SK-N-SH treated with all-trans-retinoic acid at 6 μM for 48 hours (cell line): Measurements from ENCODE around the gene LOX.

Experiments
- ATAC-seq: fragments of 200-7000 bp; cut with Tn5 transposase; 3 replicates; pipeline ENCODE4 v1.9.1; 2020; ENCODE audit warnings: mild to moderate bottlenecking, moderate library complexity
- ARNTL ChIP-seq: fragments of 450-650 bp; formaldehyde crosslinking; IDR thresholded peaks from 2 replicates; pipeline ENCODE4 v1.5.0; 2020; ENCODE audit warnings: low read depth, mild to moderate bottlenecking, moderate library complexity, borderline replicate concordance
- BACH2 ChIP-seq: fragments of 250-450 bp; sonication (Bioruptor Pico); IDR thresholded peaks from 2 replicates; pipeline ENCODE4 v1.9.0; 2021; ENCODE audit warnings: mild to moderate bottlenecking, borderline replicate concordance
- CREB5 ChIP-seq: fragments of 250-450 bp; sonication (Bioruptor Pico); IDR thresholded peaks from 2 replicates; pipeline ENCODE4 v1.5.1; 2020; ENCODE audit warnings: low read depth, mild to moderate bottlenecking, moderate library complexity
- CSDC2 ChIP-seq: fragments of 250-450 bp; sonication (Bioruptor Pico); IDR thresholded peaks from 2 replicates; pipeline ENCODE4 v1.5.0; 2020; ENCODE audit warnings: mild to moderate bottlenecking, moderate library complexity
- CSRNP3 ChIP-seq: fragments of 250-450 bp; sonication (Bioruptor Pico); IDR thresholded peaks from 2 replicates; pipeline ENCODE4 v1.5.1; 2021; ENCODE audit warnings: mild to moderate bottlenecking, moderate library complexity
- ESRRG ChIP-seq: fragments of 250-450 bp; sonication (Bioruptor Pico); IDR thresholded peaks from 2 replicates; pipeline ENCODE4 v1.6.1; 2021; ENCODE audit warnings: mild to moderate bottlenecking
- ISL1 ChIP-seq: fragments of 250-450 bp; sonication (Bioruptor Pico); IDR thresholded peaks from 2 replicates; pipeline ENCODE4 v2.1.2; 2022; ENCODE audit warnings: mild to moderate bottlenecking, moderate library complexity
- OSR1 ChIP-seq: fragments of 250-450 bp; sonication (Bioruptor Pico); IDR thresholded peaks from 2 replicates; pipeline ENCODE4 v1.8.0; 2022; ENCODE audit warnings: moderate library complexity, mild to moderate bottlenecking, inconsistent platforms
- PATZ1 ChIP-seq: fragments of 250-450 bp; sonication (Bioruptor Pico); IDR thresholded peaks from 2 replicates; pipeline ENCODE4 v1.8.0; 2020; ENCODE audit warnings: mild to moderate bottlenecking, moderate library complexity, borderline replicate concordance
- POU6F1 ChIP-seq: fragments of 250-450 bp; sonication (Bioruptor Pico); IDR thresholded peaks from 2 replicates; pipeline ENCODE4 v1.8.0; 2021; ENCODE audit warnings: low read depth, mild to moderate bottlenecking, moderate library complexity, borderline replicate concordance
- PPARA ChIP-seq: fragments of 250-450 bp; sonication (Bioruptor Pico); IDR thresholded peaks from 2 replicates; pipeline ENCODE4 v1.5.0; 2020; ENCODE audit warnings: mild to moderate bottlenecking, borderline replicate concordance
- SNAI2 ChIP-seq: fragments of 250-450 bp; sonication (Bioruptor Pico); IDR thresholded peaks from 2 replicates; pipeline ENCODE4 v1.5.0; 2020; ENCODE audit warnings: mild to moderate bottlenecking, moderate library complexity
- TCF4 ChIP-seq: fragments of 250-450 bp; sonication (Bioruptor Pico); IDR thresholded peaks from 2 replicates; pipeline ENCODE4 v1.8.0; 2021; ENCODE audit warnings: mild to moderate bottlenecking, moderate library complexity, borderline replicate concordance
- TOX ChIP-seq: fragments of 250-450 bp; sonication (Bioruptor Pico); IDR thresholded peaks from 2 replicates; pipeline ENCODE4 v1.8.0; 2021; ENCODE audit warnings: mild to moderate bottlenecking, moderate library complexity, borderline replicate concordance
- ZC3H10 ChIP-seq: fragments of 250-450 bp; sonication (Bioruptor Pico); IDR thresholded peaks from 2 replicates; pipeline ENCODE4 v1.5.1; 2021; ENCODE audit warnings: mild to moderate bottlenecking, moderate library complexity
- ZFP3 ChIP-seq: fragments of 250-450 bp; sonication (Bioruptor Pico); IDR thresholded peaks from 2 replicates; pipeline ENCODE4 v1.5.0; 2020; ENCODE audit warnings: mild to moderate bottlenecking, moderate library complexity
- ZFP30 ChIP-seq: fragments of 450-650 bp; formaldehyde crosslinking; IDR thresholded peaks from 2 replicates; pipeline ENCODE4 v1.5.0; 2022; ENCODE audit warnings: mild to moderate bottlenecking, moderate library complexity
- ZNF70 ChIP-seq: fragments of 450-650 bp; formaldehyde crosslinking; IDR thresholded peaks from 2 replicates; pipeline ENCODE4 v1.5.0; 2020; ENCODE audit warnings: mild to moderate bottlenecking, moderate library complexity
- ZNF8 ChIP-seq: fragments of 450-650 bp; formaldehyde crosslinking; IDR thresholded peaks from 2 replicates; pipeline ENCODE4 v1.5.0; 2020; ENCODE audit warnings: mild to moderate bottlenecking, moderate library complexity

LOX gene

GRCh38 chr5:122076669-122077365, 1.2 kb downstream of the LOX start:
- TF ChIP-seq CSRNP3 (CRISPR knock-in tag) (no peak), TOX (CRISPR knock-in tag) (no peak), ESRRG (CRISPR knock-in tag) (no peak), CSDC2 (no peak), ISL1 (CRISPR knock-in tag) (no peak), CREB5 (CRISPR knock-in tag) (no peak), PATZ1 (CRISPR knock-in tag) (no peak), OSR1 (CRISPR knock-in tag) (no peak), ZC3H10 (CRISPR knock-in tag) (no peak)
- peak; percentile 85 for ATAC-seq

- no peak for ATAC-seq
- no peak for TF ChIP-seq PPARA (CRISPR knock-in tag)
- no peak for TF ChIP-seq SNAI2 (CRISPR knock-in tag)
- TF ChIP-seq ZNF8 (CRISPR knock-in tag), result no peak
- TF ChIP-seq TOX (CRISPR knock-in tag), result no peak
- no peak for TF ChIP-seq CREB5 (CRISPR knock-in tag)
- TF ChIP-seq ARNTL, result no peak
- no peak for TF ChIP-seq ZFP3 (CRISPR knock-in tag)
- no peak for TF ChIP-seq OSR1 (CRISPR knock-in tag)
- no peak for TF ChIP-seq ZNF70 (CRISPR knock-in tag)
- TF ChIP-seq BACH2 (CRISPR knock-in tag), result no peak
Observed at GRCh38 chr5:122076050-122076461, 2.0 kb downstream of the LOX start.

- no peak for TF ChIP-seq PPARA (CRISPR knock-in tag)
- TF ChIP-seq ESRRG (CRISPR knock-in tag), result no peak
- no peak for TF ChIP-seq ISL1 (CRISPR knock-in tag)
- TF ChIP-seq CREB5 (CRISPR knock-in tag), result no peak
- no peak for ATAC-seq
Observed at GRCh38 chr5:122073864-122074263, 4.2 kb downstream of the LOX start.

- no peak for ATAC-seq
- no peak for TF ChIP-seq TOX (CRISPR knock-in tag)
- TF ChIP-seq POU6F1, result no peak
- no peak for TF ChIP-seq ARNTL
- TF ChIP-seq ESRRG (CRISPR knock-in tag), result no peak
- no peak for TF ChIP-seq CSDC2
- TF ChIP-seq ZNF8 (CRISPR knock-in tag), result no peak
- no peak for TF ChIP-seq ZFP3 (CRISPR knock-in tag)
- no peak for TF ChIP-seq CSRNP3 (CRISPR knock-in tag)
- TF ChIP-seq ZC3H10 (CRISPR knock-in tag), result no peak
- no peak for TF ChIP-seq PATZ1 (CRISPR knock-in tag)
- TF ChIP-seq PPARA (CRISPR knock-in tag), result no peak
- TF ChIP-seq ZFP30, result no peak
- TF ChIP-seq BACH2 (CRISPR knock-in tag), result no peak
- TF ChIP-seq OSR1 (CRISPR knock-in tag), result no peak
- TF ChIP-seq ZNF70 (CRISPR knock-in tag), result no peak
- TF ChIP-seq TCF4 (CRISPR knock-in tag), result no peak
Observed at GRCh38 chr5:122073018-122073417, 5.0 kb downstream of the LOX start.
